HG02840 (cell line): ENCODE results near the gene AMMECR1.

Source experiments
- ATAC-seq: cut with Tn5 transposase; IDR thresholded peaks from one replicate; pipeline ENCODE4 v1.9.1; 2021; ENCODE audit warnings: mild to moderate bottlenecking, moderate library complexity, moderate number of reproducible peaks; ENCODE audit not compliant: unreplicated experiment, low FRiP score

AMMECR1 gene

GRCh38 chrX:110215411-110215810 is 102.5 kb downstream of the AMMECR1 start:
- ATAC-seq, result no peak

- ATAC-seq, result no peak
Observed at GRCh38 chrX:110214684-110215083, 103.2 kb downstream of the AMMECR1 start.

GRCh38 chrX:110213183-110213582 is 104.7 kb downstream of the AMMECR1 start:
- no peak for ATAC-seq

DNA sequence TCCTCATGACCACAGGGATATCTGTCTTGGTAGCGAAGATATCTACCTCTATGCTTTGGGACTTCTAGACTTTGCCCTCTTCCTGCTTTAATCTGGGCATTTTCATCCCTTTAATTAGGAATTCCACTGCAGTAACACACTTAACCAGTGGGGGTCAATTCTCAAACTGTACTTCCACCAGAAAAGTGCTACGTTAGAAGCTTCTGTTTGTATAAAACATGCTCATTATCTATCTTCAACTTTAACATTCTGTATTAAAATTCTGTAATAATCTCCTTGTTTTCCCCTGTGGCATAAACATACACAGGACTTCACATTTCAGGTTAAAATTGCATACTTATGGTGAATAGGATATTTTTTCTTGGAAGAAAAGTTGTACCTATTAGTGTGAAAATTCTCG is 105.6 kb downstream of the AMMECR1 start:
- no peak for ATAC-seq

- no peak for ATAC-seq
Observed at GRCh38 chrX:110211340-110211739, 106.5 kb downstream of the AMMECR1 start.

DNA sequence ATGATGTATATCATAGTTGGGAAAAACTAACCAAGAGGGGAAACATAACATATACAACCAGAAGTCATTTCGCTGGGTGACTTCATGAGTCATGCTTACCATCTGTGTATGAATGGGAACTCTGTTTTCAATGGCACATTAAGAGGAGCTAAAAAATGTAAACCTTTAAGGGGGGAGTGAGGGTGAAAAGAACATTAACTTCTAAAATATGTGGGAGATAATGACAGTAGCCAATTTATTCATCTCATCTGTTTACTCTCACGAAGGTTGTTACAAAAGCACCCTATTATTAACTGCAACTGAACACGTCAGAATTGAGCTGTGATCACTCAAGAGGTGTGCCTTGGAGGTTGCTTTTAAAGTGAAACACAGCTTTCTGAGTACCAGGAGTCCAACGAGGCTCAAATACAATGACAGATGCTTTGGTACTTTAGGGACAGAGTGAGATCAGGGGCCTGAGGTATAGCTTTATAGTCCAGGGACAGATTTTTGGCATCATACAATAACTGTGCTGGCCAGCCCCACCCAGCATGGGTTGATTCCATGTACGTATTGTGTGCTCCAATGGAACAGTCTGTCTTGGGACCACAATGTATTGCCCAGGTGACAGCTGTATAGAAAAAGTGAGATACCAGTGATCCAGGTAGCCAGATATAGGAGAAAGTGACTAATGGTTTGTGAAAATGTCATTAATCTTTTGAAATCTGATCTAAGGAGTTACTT is 107.3 kb downstream of the AMMECR1 start:
- no peak for ATAC-seq

GRCh38 chrX:110208092-110208491 is 109.8 kb downstream of the AMMECR1 start:
- ATAC-seq, result no peak

DNA sequence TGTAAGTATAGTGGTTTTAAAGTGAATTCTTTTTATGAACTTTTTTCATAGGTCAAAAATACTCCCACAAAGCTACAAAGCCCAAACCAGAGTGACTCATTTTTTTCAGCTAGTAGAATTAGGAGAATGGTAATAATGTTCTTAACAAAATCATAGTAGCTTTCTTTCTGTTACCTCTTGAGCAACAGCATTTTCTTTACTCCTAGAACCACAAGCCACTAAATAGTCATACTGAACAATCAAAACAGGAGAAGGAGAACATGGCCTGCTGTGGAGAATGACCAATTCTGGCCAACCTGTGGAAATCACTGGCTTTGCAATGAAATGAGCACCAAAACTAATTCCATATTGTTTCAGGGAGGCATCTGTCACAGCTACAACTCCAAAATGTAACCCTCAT is 112.9 kb downstream of the AMMECR1 start:
- no peak for ATAC-seq

DNA sequence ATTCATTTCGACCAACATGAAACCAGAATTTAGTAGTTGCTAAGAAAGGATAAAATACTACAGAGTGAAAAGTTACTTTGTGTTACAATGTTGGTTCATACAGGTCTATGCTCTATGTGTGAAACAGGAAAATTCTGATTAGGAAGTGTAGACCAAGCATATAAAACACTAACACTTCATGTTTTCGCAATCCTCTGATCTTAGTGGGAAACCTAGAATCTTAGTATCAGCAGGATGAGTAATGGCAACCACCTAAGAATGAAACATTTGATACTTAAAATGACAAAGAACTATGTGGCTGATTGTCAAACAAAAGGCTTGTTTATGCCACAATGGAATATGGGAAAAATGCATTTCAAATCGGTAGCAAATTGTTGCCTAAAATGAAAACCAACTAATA is 116.1 kb downstream of the AMMECR1 start:
- no peak for ATAC-seq

GRCh38 chrX:110194977-110195376 is 122.9 kb downstream of the AMMECR1 start:
- ATAC-seq, result no peak

DNA sequence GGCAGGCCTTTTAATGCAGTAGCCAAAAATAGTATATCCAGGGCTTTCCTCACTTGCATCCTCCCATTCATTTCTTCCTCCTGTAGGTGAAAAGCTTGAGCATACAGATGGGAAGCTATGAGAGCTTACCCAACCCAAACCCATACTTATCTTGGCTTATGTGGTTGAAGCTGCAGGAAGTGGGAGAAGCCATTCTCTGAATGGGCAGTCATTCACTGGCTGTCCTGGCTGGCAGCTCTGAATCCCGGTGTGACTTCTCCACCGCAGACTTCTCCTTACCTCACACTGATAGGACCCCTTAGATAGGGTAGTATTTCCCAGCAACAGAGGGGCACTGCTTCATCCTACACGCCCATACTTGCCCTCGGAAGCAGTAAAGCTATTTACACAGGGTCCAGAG is 125.4 kb downstream of the AMMECR1 start:
- no peak for ATAC-seq

GRCh38 chrX:110188701-110189558 is 129.0 kb downstream of the AMMECR1 start:
- no peak for ATAC-seq

- no peak for ATAC-seq
Observed at GRCh38 chrX:110183314-110183713, 134.6 kb downstream of the AMMECR1 start.

GRCh38 chrX:110182865-110183264 is 135.0 kb downstream of the AMMECR1 start:
- ATAC-seq, result no peak

DNA sequence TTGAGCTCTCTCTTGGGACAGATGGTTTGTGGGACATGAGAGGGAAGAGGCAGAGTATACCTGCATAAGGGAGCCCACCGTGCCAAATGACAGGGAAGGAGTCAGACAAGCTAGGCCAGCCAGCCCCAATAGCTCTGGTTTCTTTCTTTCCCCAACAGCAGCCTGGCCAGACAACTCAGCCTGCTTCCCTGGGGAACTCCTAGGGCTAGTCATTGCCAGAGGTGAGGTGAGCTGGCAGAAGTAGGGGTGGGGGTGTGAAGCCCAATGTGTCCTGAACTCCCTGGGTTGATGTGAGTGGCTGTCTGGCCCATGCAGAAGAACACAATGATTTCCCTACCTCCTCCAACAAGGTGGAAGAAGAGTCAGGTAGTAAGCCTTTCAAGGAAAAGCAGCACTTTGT is 135.5 kb downstream of the AMMECR1 start:
- no peak for ATAC-seq

DNA sequence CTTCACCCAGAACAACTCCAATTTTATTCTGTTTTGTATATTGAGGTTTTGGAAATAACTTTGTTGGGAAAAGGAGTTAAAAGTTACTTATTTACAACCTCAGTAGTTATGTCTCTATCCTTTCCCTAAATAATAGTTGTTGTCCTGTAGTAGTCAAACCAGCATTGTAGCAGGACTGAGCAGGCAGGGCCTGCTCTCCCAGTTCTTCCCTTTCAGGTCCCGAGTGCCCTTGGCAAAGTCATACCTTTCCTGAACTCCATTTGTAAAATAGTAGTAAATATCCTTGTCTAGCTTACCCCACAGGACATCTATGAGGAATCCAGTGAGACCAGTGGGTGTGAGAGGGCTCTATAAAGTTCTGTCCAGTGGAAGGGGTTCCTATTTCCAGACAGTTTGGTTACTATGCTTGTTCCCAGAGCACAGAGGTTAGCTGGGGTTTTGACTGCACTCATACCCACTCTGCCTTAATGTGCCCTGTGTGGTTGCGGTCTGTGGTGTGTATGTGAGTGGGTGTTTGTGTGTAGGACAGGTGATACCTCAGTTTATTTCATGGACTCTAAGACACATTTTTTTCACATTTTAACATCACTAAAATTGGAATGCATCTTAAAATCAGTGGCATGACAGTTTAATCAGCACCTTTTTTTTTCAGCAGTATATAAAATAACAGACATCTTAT is 136.3 kb downstream of the AMMECR1 start:
- no peak for ATAC-seq

DNA sequence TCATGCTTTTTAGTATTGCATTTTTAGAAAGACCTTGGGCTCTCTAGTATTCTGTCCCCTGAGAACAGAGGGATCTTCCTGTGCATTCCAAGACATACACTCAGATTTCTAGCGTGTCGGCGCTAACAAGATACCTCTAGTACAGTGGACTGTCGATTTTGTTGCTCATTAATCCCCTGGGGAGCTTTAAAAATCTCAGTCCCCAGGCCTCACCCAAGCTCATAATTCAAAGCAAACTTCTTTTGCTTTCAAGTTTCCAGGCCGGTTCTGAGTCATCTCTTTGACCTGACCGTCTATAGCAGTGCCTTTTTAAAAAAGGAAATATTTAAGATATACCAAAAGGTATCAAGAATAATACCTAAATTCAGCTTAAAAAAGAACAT is 137.0 kb downstream of the AMMECR1 start:
- ATAC-seq, result peak; percentile 59

DNA sequence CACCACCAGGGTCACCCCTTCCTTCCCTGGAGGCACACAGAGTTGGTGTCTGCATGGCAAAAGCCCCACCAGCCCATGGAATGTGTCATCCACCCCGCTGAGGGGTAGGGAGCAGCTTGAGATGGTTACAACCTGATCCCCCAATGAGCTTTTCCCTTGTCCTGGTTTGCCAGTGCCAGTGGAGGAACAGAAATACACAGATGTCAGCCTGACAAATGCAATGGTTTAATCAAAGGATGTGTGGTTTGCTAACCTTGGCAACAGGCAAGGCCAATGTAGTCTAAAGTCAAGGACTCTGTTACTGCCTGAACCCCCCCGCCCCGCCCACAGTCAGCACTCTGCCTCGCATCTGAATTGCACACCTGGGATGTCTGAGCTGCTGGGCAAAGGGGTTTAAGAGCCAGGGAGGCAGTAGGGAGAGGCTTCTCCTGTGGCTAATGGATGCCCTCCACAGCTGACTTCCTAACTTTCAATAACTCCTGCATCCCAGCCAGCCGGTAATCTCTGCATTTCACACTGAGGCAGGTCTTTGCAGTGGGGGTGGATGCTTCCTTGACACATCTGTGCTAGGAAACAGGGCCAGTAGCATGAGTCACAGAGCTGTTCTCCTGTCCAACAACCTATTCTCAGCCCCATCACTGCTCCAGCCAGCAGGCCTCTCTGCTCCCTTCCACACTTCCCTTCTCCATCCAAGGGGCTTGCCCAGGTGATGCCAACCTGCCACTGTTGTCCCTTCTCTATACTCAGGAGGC is 137.5 kb downstream of the AMMECR1 start:
- peak; percentile 15 for ATAC-seq

- ATAC-seq, result no peak
Observed at GRCh38 chrX:110178179-110178865, 139.6 kb downstream of the AMMECR1 start.

- ATAC-seq, result no peak
Observed at GRCh38 chrX:110175696-110176095, 142.2 kb downstream of the AMMECR1 start.
